ENCODE measurements around the gene MKLN1.

MKLN1 gene

GRCh38 chr7:131522325-131522930, 194.8 kb downstream of the MKLN1 start:
- ATAC-seq: peak; percentile 8
- TF ChIP-seq ZC3H10 (CRISPR knock-in tag; IDR thresholded peaks at IDR 0.05) (no peak), OSR1 (CRISPR knock-in tag; IDR thresholded peaks at IDR 0.05) (no peak), ZFP30 (CRISPR knock-in tag; IDR thresholded peaks at IDR 0.05) (no peak), POU6F1 (CRISPR knock-in tag; IDR thresholded peaks at IDR 0.05; ENCODE audit: borderline replicate concordance, low read depth) (no peak), CSRNP3 (CRISPR knock-in tag; IDR thresholded peaks at IDR 0.05) (no peak), ESRRG (CRISPR knock-in tag; IDR thresholded peaks at IDR 0.05) (no peak), BACH2 (CRISPR knock-in tag; IDR thresholded peaks at IDR 0.05; ENCODE audit: borderline replicate concordance) (no peak), GLIS3 (CRISPR knock-in tag; IDR thresholded peaks at IDR 0.05) (no peak), PPARA (CRISPR knock-in tag; IDR thresholded peaks at IDR 0.05; ENCODE audit: borderline replicate concordance) (no peak), ZFP3 (CRISPR knock-in tag; IDR thresholded peaks at IDR 0.05) (no peak), CREB5 (CRISPR knock-in tag; IDR thresholded peaks at IDR 0.05; ENCODE audit: low read depth) (no peak), ARNTL (CRISPR knock-in tag; IDR thresholded peaks at IDR 0.05; ENCODE audit: borderline replicate concordance, low read depth) (no peak), TCF4 (CRISPR knock-in tag; IDR thresholded peaks at IDR 0.05; ENCODE audit: borderline replicate concordance) (no peak)

- TF ChIP-seq ARNTL (CRISPR knock-in tag; IDR thresholded peaks at IDR 0.05; ENCODE audit: borderline replicate concordance, low read depth): no peak
- no peak for TF ChIP-seq SNAI2 (CRISPR knock-in tag; IDR thresholded peaks at IDR 0.05)
- no peak for TF ChIP-seq PPARA (CRISPR knock-in tag; IDR thresholded peaks at IDR 0.05; ENCODE audit: borderline replicate concordance)
- TF ChIP-seq ZNF8 (CRISPR knock-in tag; IDR thresholded peaks at IDR 0.05): no peak
- no peak for TF ChIP-seq ZC3H10 (CRISPR knock-in tag; IDR thresholded peaks at IDR 0.05)
- no peak for TF ChIP-seq PATZ1 (CRISPR knock-in tag; IDR thresholded peaks at IDR 0.05; ENCODE audit: borderline replicate concordance)
- TF ChIP-seq OSR1 (CRISPR knock-in tag; IDR thresholded peaks at IDR 0.05): no peak
- no peak for TF ChIP-seq POU6F1 (CRISPR knock-in tag; IDR thresholded peaks at IDR 0.05; ENCODE audit: borderline replicate concordance, low read depth)
- no peak for TF ChIP-seq TOX (CRISPR knock-in tag; IDR thresholded peaks at IDR 0.05; ENCODE audit: borderline replicate concordance)
- no peak for TF ChIP-seq ZNF565 (CRISPR knock-in tag; conservative IDR thresholded peaks at IDR 0.05; ENCODE audit: low read depth)
- no peak for TF ChIP-seq CREB5 (CRISPR knock-in tag; IDR thresholded peaks at IDR 0.05; ENCODE audit: low read depth)
- no peak for TF ChIP-seq CSRNP3 (CRISPR knock-in tag; IDR thresholded peaks at IDR 0.05)
- TF ChIP-seq TSHZ2 (CRISPR knock-in tag; IDR thresholded peaks at IDR 0.05): no peak
- TF ChIP-seq TCF4 (CRISPR knock-in tag; IDR thresholded peaks at IDR 0.05; ENCODE audit: borderline replicate concordance): no peak
- TF ChIP-seq ZFP3 (CRISPR knock-in tag; IDR thresholded peaks at IDR 0.05): no peak
- no peak for TF ChIP-seq BACH2 (CRISPR knock-in tag; IDR thresholded peaks at IDR 0.05; ENCODE audit: borderline replicate concordance)
- no peak for TF ChIP-seq ZFP30 (CRISPR knock-in tag; IDR thresholded peaks at IDR 0.05)
- no peak for TF ChIP-seq RARB (CRISPR knock-in tag; IDR thresholded peaks at IDR 0.05)
- TF ChIP-seq ISL1 (CRISPR knock-in tag; IDR thresholded peaks at IDR 0.05): no peak
Measured at GRCh38 chr7:131524115-131524514, 196.4 kb downstream of the MKLN1 start.

More at GRCh38 chr7:131524115-131524514, 196.4 kb downstream of the MKLN1 start:
- no peak for ATAC-seq

Data from SK-N-SH treated with all-trans-retinoic acid at 6 μM for 48 hours (cell line).